Ovary (tissue), 9 donors: Measurements from ENCODE around the gene NDUFS3. TPM values are rescaled to one million over a fixed set of nuclear protein-coding genes. Genes with fewer than 3 reads are reported as not detected.
A peak's percentile ranks its signal among the peaks of the same experiment; 100 is the strongest.

ENCODE experiments used
- DNase-seq, 5 donors: peaks; one replicate each; pipeline ENCODE4 v3.0.0-alpha.2; 2019 to 2020
- H3K27ac ChIP-seq, 2 donors: fragments of 200-600 bp; one replicate each; pipeline versions ENCODE4 v1.5.1 to v1.8.0; 2019 to 2022
- H3K27me3 ChIP-seq: fragments of 200-600 bp; one replicate; pipeline ENCODE4 v1.8.0; 2022
- H3K36me3 ChIP-seq: fragments of 200-600 bp; sonication (generic); one replicate; pipeline ENCODE4 v1.5.1; 2019
- H3K4me1 ChIP-seq: one replicate; pipeline ENCODE4 v1.8.1; 2013; ENCODE audit warnings: mild to moderate bottlenecking, moderate library complexity; ENCODE audit not compliant: insufficient read depth
- H3K4me3 ChIP-seq: fragments of 200-600 bp; sonication (generic); one replicate; pipeline ENCODE4 v1.5.1; 2017
- H3K9me3 ChIP-seq, 2 donors: fragments of 200-600 bp in 1 of 2; sonication (generic) in 1 of 2; one replicate each; pipeline versions ENCODE4 v1.5.1 to v1.8.1; 2013 to 2019; ENCODE audit warnings: mild to moderate bottlenecking in 1 of 2, moderate library complexity in 1 of 2
- CTCF ChIP-seq, 3 donors: fragments of 450-650 bp in 2 of 3; fragments of 200-600 bp in 1 of 3; IDR thresholded peaks; one replicate each; pipeline versions ENCODE4 v1.5.1 to v1.8.0; 2016 to 2022; ENCODE audit warnings: antibody characterized with exemption in 3 of 3, mild to moderate bottlenecking in 1 of 3
- EP300 ChIP-seq: sonication (generic); formaldehyde crosslinking; IDR thresholded peaks from one replicate; pipeline ENCODE4 v1.6.1; 2017; ENCODE audit warnings: antibody characterized with exemption
- POLR2A ChIP-seq: fragments of 450-650 bp; IDR thresholded peaks from one replicate; pipeline ENCODE4 v1.6.1; 2017; ENCODE audit warnings: antibody characterized with exemption, mild to moderate bottlenecking, moderate library complexity
- WGBS, 3 donors: extraction: QIAGEN DNeasy Blood & Tissue Kit in 1 of 3; methylation state at CpG; one replicate each; pipeline versions ENCODE4 v1.1.5 to v1.1.7; 2013 to 2017; 5-methylcytosine and 5-hydroxymethylcytosine counted together
- intact Hi-C, 4 donors: fragments of 100-400 bp; cut with DNase I; formaldehyde crosslinking; loops; one replicate each; pipeline versions ENCODE4 v1.11.0 to v1.15.1; 2022 to 2023
- polyA plus RNA-seq, 2 donors: library from polyadenylated mRNA; stranded (reverse); fragments of 200-250 nt in 1 of 2; fragments of 350-450 nt in 1 of 2; fragmentation: Illumina TruSeq in 1 of 2; extraction: RNeasy Lipid Tissue Mini Kit (QIAGEN cat#74804) in 1 of 2; gene quantifications; one replicate each; pipeline ENCODE4 v1.2.3, GENCODE V29; 2013 to 2014
- total RNA-seq, 7 donors: library from RNA; depleted of rRNA in 2 of 7; stranded (reverse); fragments of >200 nt in 2 of 7; fragmentation: NEBNext Ultra II Directional in 3 of 7; extraction: Animal tissue kit (Norgen Biotek cat#: 25700) in 3 of 7; gene quantifications; one replicate each; pipeline versions ENCODE4 v1.1.0 to v1.2.4, GENCODE V29; 2016 to 2023
- donor health status: DM: no; HTN: no; CAD: no; lungs with moderate emphysema.
- donor health status: DM: no; HTN: no; CAD: no.
- donor health status: Bipolar disorder and iron deficiency.
- donor health status: DM: yes; HTN: yes; CAD: no.
- donor health status: DM: no; HTN: no; CAD: no.
- donor health status: DM: yes; HTN: yes; CAD: no.

NDUFS3 gene
- total and polyA plus RNA-seq, 9 donors, result 40.8 to 76.9 (median 61.4) TPM

GRCh38 chr11:47550288-47551047, 28.4 kb upstream of the NDUFS3 start:
- WGBS, 3 donors, result 81 to 88% (median 87%) methylated on average over 10 of the region's 10 CpGs
- no peak for TF ChIP-seq POLR2A
- TF ChIP-seq EP300, result no peak
- no peak for TF ChIP-seq CTCF (IDR thresholded peaks at IDR 0.05)
- H3K27me3 ChIP-seq, result no peaks in the 10 kb centered on the region
- intact Hi-C loops, result no loop called here
- H3K9me3 ChIP-seq, result no peaks in the 10 kb centered on the region
- peaks cover 14% of the 10 kb centered on the region for H3K4me1 ChIP-seq
- DNase-seq, result peak in 1 of 5 donors; percentile 10
- no peak overlapping the region for H3K4me3 ChIP-seq
- no peak overlapping the region for H3K27ac ChIP-seq
- no peaks in the 10 kb centered on the region for H3K36me3 ChIP-seq

DNA sequence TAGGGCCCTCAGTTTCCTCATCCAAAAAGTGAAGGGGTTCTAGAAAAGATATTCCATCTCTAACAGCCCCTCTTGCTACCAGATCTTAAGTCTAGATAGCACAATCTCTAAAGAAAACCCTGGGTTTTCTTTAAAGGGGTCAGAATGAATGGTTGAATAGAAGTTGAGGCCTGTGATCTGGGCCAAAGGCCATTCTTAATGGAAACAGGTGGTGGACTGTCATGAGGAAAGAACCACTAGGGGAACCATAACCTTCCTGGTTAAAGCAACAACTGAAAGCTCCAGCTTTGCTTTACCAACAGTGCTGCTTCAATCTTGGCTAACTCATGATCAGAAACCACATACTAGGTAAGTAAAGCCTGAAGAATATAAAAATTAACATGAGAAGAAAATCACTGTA, 27.8 kb upstream of the NDUFS3 start:
- intact Hi-C loops, result no loop called here
- H3K36me3 ChIP-seq, result no peaks in the 10 kb centered on the region
- H3K27ac ChIP-seq, result no peak overlapping the region
- no peak overlapping the region for H3K4me3 ChIP-seq
- H3K27me3 ChIP-seq, result no peaks in the 10 kb centered on the region
- DNase-seq, result no peak
- peaks cover 14% of the 10 kb centered on the region for H3K4me1 ChIP-seq
- no peaks in the 10 kb centered on the region for H3K9me3 ChIP-seq
- no peak for TF ChIP-seq CTCF (IDR thresholded peaks at IDR 0.05)
- TF ChIP-seq EP300, result no peak
- TF ChIP-seq POLR2A, result no peak

DNA sequence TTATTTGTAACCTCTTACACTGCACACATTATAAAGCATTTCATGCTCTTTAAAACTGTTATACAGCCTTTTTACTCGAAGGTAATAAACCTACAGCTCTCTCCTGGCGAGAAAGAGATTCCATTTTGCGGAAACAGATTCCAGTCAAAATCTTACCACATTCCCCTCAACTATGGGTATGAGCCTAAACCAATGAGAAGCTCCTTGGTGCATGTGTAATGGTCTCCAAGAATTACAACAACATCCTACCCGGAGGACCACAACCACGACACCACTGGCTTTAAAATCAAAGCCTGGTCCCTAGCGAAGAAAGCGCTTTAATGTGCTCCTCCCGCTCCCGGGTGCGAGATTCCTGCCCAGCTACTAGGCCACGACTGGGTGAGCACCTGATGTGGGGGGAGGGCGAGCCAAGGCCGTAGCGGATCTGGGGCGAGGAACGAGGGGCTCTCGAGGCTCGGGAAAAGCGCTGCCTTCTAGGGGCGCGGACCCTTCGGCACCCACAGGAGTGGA, 26.8 kb upstream of the NDUFS3 start:
- Histone ChIP-seq H3K9me3 (no peaks in the 10 kb centered on the region), H3K27me3 (no peaks in the 10 kb centered on the region), H3K4me3 (peak overlapping the region; percentile 92), H3K36me3 (no peaks in the 10 kb centered on the region), H3K27ac (peak overlapping the region; percentile 70 to 75), H3K4me1 (peaks cover 14% of the 10 kb centered on the region)
- no peak for TF ChIP-seq EP300
- no peak for TF ChIP-seq CTCF (IDR thresholded peaks at IDR 0.05)
- no peak for TF ChIP-seq POLR2A
- DNase-seq, result peak in 2 of 5 donors; percentile 26 to 55
- intact Hi-C loops, result no loop called here
- 1% methylated on average over 22 of the region's 22 CpGs for WGBS, 3 donors

DNA sequence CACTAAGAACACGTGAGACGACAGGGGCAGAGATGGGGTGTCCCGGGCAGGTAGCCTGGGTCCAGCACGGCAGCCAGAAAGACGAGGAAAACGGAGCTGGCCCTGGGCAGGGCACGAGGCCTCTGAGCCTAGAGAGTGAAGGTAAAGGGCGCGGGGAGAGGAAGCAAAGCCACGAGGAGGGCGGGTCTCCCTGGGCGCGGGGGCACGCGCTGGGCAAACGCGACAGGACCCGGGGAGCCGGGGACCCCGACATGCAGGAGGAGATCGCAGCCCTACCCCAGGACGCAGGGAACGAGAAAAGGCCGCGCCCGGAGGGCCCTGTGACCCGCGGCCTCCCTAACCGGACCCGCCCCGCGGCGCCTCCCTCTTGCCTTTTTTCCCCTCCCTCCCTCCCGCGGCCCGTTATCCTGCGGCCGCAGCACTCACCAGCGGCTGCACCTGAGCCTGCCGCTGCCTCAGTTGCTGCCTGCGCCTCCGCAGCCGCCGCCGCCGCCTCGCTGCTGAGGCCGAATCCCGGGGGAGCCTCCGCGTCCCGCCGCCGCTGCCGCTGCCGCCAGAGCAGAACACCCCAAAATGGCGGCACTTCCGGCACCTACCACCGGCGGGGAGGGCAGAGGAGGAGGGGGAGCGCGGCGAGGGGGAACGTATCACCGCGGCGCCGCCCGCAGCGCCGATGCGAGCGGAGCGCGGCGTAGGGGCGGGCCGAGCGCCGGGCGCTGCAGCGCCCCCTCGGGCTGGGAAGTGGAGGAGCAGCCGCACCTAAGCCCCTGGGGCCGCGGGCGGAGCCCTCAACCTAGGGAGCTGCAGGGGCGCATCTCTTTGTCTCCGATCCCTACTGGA, 26.1 kb upstream of the NDUFS3 start, which contains the start of gene CELF1:
TSS of gene CELF1 (minus strand) at position 567 of the 840 bp plus-strand sequence. CDS start 53,609 bp downstream, outside the sequence.
- peak within 1 kb of the TSS; percentile 70 to 75 for H3K27ac ChIP-seq
- TF ChIP-seq EP300, result no peak
- TF ChIP-seq POLR2A, result peak; percentile 63
- peak; percentile 80 to 91 (median 89) for TF ChIP-seq CTCF (IDR thresholded peaks at IDR 0.05)
- peak; percentile 89 to 94 (median 91) for DNase-seq
- intact Hi-C loops, result no loop called here
- no peaks in the 10 kb centered on the region for H3K27me3 ChIP-seq
- no peaks in the 10 kb centered on the region for H3K9me3 ChIP-seq
- H3K4me3 ChIP-seq, result peak within 1 kb of the TSS; percentile 92
- H3K36me3 ChIP-seq, result no peaks in the 10 kb centered on the region
- peaks cover 12% of the 10 kb centered on the region for H3K4me1 ChIP-seq
- 0 to 1% (median 1%) methylated on average over 53 to 89 of the region's 89 CpGs for WGBS, 3 donors
